HepG2 (cell line): Measurements from ENCODE around the gene FAM181A. TPM values are rescaled to one million over a fixed set of nuclear protein-coding genes. Genes with fewer than 3 reads are reported as not detected.

Source experiments
- ARNT2 ChIP-seq: sonication (generic); formaldehyde crosslinking; IDR thresholded peaks from 2 replicates; pipeline ENCODE4 v1.8.0; 2022; ENCODE audit warnings: mild to moderate bottlenecking, low read depth, missing genetic modification reagents, moderate library complexity
- KLF12 ChIP-seq: sonication (generic); formaldehyde crosslinking; IDR thresholded peaks from 2 replicates; pipeline ENCODE4 v1.4.0; 2020; ENCODE audit warnings: missing genetic modification reagents, borderline replicate concordance
- MIXL1 ChIP-seq: IDR thresholded peaks from 2 replicates; pipeline ENCODE4 v1.6.1; 2016
- NFRKB ChIP-seq: fragments of 450-650 bp; IDR thresholded peaks from 2 replicates; pipeline ENCODE4 v1.6.1; 2017
- NFYC ChIP-seq: IDR thresholded peaks from 2 replicates; pipeline ENCODE4 v1.6.1; 2016; ENCODE audit warnings: missing genetic modification reagents, missing compliant biosample characterization
- NRL ChIP-seq: sonication (generic); formaldehyde crosslinking; IDR thresholded peaks from 2 replicates; pipeline ENCODE4 v1.5.0; 2020; ENCODE audit warnings: missing genetic modification reagents, mild to moderate bottlenecking, moderate library complexity, borderline replicate concordance
- POLR2G ChIP-seq: fragments of 200-400 bp; formaldehyde crosslinking; IDR thresholded peaks from 2 replicates; pipeline ENCODE4 v1.6.1; 2018; ENCODE audit warnings: mild to moderate bottlenecking, low read depth, low read length, moderate library complexity
- STAT5B ChIP-seq: sonication (generic); formaldehyde crosslinking; IDR thresholded peaks from 2 replicates; pipeline ENCODE4 v1.4.0; 2020; ENCODE audit warnings: missing genetic modification reagents
- SYNCRIP ChIP-seq: fragments of 200-400 bp; formaldehyde crosslinking; IDR thresholded peaks from 2 replicates; pipeline ENCODE4 v1.6.1; 2018; ENCODE audit warnings: mild to moderate bottlenecking, low read depth, low read length; ENCODE audit not compliant: insufficient read depth
- THYN1 ChIP-seq: sonication (generic); formaldehyde crosslinking; IDR thresholded peaks from 2 replicates; pipeline ENCODE4 v1.8.1; 2023; ENCODE audit warnings: low read depth, mild to moderate bottlenecking, moderate library complexity, missing genetic modification reagents, borderline replicate concordance
- ZBTB49 ChIP-seq: sonication (generic); formaldehyde crosslinking; IDR thresholded peaks from 2 replicates; pipeline ENCODE4 v1.4.0; 2020; ENCODE audit warnings: missing genetic modification reagents, borderline replicate concordance
- ZFP41 ChIP-seq: sonication (generic); formaldehyde crosslinking; IDR thresholded peaks from 2 replicates; pipeline ENCODE4 v1.4.0; 2020; ENCODE audit warnings: mild to moderate bottlenecking, missing genetic modification reagents, borderline replicate concordance
- ZNF333 ChIP-seq: sonication (generic); formaldehyde crosslinking; IDR thresholded peaks from 2 replicates; pipeline ENCODE4 v1.4.0; 2020; ENCODE audit warnings: mild to moderate bottlenecking, missing genetic modification reagents, borderline replicate concordance
- ZNF546 ChIP-seq: sonication (generic); formaldehyde crosslinking; conservative IDR thresholded peaks from 2 replicates; pipeline ENCODE4 v1.8.1; 2023; ENCODE audit warnings: mild to moderate bottlenecking, missing genetic modification reagents
- polyA plus RNA-seq, 8 experiments: library from polyadenylated mRNA; depleted of rRNA in 3 of 8; stranded (reverse) in 7 of 8; unstranded in 1 of 8; fragments of >200 nt; fragmentation: Illumina TruSeq in 4 of 8; extraction: Trizol in 4 of 8; gene quantifications; 2 replicates each; pipeline versions ENCODE4 v1.2.1 to v1.2.3, GENCODE V29; 2011 to 2016; ENCODE audit warnings: low read depth in 4 of 8, missing spikeins in 1 of 8, mixed read lengths in 1 of 8; ENCODE audit not compliant: insufficient read depth in 1 of 8
- total RNA-seq, 5 experiments: library from RNA; depleted of rRNA; stranded (reverse); fragments of >200 nt; fragmentation: Illumina TruSeq; extraction: Trizol; gene quantifications; 2 replicates each; pipeline ENCODE4 v1.2.3, GENCODE V29; 2016; ENCODE audit warnings: low read depth in 1 of 5
- TF ChIP-seq, protein P1 (sequence below): sonication (generic); formaldehyde crosslinking; IDR thresholded peaks from 2 replicates; pipeline ENCODE4 v1.5.0; 2020; ENCODE audit warnings: missing genetic modification reagents, mild to moderate bottlenecking, borderline replicate concordance
- TF ChIP-seq, protein P2 (sequence below): sonication (generic); formaldehyde crosslinking; IDR thresholded peaks from 2 replicates; pipeline ENCODE4 v1.5.0; 2020; ENCODE audit warnings: missing genetic modification reagents
- TF ChIP-seq, protein P3 (sequence below): sonication (generic); formaldehyde crosslinking; IDR thresholded peaks from 2 replicates; pipeline ENCODE4 v1.4.0; 2020; ENCODE audit warnings: missing genetic modification reagents, borderline replicate concordance

The FAM181A gene
- total and polyA plus RNA-seq, 2 of the 13 experiments (the other 11 are each of a cell fraction or from before 2014, with no cell fraction given) = 1.1 to 1.5 TPM

DNA sequence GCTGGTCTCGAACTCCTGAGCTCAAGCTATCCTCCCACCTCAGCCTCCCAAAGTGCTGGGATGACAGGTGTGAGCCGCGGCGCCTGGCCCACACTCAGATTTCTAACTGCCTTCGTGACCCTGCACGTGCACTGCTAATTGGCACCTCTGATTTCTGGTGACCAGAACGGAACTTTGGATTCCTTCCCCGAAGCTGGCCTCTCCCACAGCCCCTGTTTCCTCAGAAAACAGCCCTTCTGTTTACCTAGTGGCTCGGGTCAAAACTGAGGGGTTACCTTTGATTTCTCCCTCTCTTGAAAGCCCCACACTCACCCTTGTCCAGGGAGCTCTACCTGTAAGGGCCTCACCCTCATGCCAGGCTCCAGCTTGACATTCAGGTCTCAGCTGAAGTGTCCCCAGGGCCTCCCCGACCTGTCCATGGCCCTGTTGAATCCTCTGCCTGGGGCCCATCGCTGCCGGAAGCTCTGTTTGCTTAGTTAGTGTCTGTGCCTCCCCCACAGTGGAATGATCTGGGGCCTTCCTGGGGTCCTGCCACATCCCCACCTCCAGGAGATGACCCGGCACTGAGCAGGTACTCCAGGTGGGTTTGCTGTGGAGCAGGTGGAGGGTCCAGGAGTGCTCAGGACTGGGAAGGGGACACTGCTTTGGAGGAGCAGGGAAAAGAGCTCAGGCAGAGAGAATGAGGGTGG, 24.4 kb upstream of the FAM181A start (continued):
- TF ChIP-seq ZBTB49 (CRISPR knock-in tag) = 0 out of 2 replicates have a peak, but pooled peaks have one; percentile 64
- TF ChIP-seq, protein P1, sequence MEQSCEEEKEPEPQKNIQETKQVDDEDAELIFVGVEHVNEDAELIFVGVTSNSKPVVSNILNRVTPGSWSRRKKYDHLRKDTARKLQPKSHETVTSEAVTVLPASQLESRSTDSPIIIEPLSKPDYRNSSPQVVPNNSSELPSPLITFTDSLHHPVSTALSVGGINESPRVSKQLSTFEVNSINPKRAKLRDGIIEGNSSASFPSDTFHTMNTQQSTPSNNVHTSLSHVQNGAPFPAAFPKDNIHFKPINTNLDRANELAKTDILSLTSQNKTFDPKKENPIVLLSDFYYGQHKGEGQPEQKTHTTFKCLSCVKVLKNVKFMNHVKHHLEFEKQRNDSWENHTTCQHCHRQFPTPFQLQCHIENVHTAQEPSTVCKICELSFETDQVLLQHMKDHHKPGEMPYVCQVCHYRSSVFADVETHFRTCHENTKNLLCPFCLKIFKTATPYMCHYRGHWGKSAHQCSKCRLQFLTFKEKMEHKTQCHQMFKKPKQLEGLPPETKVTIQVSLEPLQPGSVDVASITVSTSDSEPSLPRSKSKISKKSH (CRISPR knock-in tag) = no peak
- peak; percentile 8; the same call in 1 of the 2 replicates for TF ChIP-seq NRL (CRISPR knock-in tag)
- peak; percentile 25; the same call in 1 of the 2 replicates for TF ChIP-seq ARNT2 (CRISPR knock-in tag)
- TF ChIP-seq MIXL1 = no peak
- TF ChIP-seq ZNF333 (CRISPR knock-in tag) = no peak
- no peak for TF ChIP-seq STAT5B (CRISPR knock-in tag)
- no peak for TF ChIP-seq NFRKB
- TF ChIP-seq KLF12 = no peak
- TF ChIP-seq SYNCRIP = no peak
- TF ChIP-seq, protein P2, sequence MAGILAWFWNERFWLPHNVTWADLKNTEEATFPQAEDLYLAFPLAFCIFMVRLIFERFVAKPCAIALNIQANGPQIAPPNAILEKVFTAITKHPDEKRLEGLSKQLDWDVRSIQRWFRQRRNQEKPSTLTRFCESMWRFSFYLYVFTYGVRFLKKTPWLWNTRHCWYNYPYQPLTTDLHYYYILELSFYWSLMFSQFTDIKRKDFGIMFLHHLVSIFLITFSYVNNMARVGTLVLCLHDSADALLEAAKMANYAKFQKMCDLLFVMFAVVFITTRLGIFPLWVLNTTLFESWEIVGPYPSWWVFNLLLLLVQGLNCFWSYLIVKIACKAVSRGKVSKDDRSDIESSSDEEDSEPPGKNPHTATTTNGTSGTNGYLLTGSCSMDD (CRISPR knock-in tag) = no peak
- no peak for TF ChIP-seq THYN1 (CRISPR knock-in tag)
- no peak for TF ChIP-seq ZFP41 (CRISPR knock-in tag)
- no peak; the same call in 1 of the 2 replicates for TF ChIP-seq ZNF546 (CRISPR knock-in tag)
- peak; percentile 52 for TF ChIP-seq POLR2G
- TF ChIP-seq, protein P3, sequence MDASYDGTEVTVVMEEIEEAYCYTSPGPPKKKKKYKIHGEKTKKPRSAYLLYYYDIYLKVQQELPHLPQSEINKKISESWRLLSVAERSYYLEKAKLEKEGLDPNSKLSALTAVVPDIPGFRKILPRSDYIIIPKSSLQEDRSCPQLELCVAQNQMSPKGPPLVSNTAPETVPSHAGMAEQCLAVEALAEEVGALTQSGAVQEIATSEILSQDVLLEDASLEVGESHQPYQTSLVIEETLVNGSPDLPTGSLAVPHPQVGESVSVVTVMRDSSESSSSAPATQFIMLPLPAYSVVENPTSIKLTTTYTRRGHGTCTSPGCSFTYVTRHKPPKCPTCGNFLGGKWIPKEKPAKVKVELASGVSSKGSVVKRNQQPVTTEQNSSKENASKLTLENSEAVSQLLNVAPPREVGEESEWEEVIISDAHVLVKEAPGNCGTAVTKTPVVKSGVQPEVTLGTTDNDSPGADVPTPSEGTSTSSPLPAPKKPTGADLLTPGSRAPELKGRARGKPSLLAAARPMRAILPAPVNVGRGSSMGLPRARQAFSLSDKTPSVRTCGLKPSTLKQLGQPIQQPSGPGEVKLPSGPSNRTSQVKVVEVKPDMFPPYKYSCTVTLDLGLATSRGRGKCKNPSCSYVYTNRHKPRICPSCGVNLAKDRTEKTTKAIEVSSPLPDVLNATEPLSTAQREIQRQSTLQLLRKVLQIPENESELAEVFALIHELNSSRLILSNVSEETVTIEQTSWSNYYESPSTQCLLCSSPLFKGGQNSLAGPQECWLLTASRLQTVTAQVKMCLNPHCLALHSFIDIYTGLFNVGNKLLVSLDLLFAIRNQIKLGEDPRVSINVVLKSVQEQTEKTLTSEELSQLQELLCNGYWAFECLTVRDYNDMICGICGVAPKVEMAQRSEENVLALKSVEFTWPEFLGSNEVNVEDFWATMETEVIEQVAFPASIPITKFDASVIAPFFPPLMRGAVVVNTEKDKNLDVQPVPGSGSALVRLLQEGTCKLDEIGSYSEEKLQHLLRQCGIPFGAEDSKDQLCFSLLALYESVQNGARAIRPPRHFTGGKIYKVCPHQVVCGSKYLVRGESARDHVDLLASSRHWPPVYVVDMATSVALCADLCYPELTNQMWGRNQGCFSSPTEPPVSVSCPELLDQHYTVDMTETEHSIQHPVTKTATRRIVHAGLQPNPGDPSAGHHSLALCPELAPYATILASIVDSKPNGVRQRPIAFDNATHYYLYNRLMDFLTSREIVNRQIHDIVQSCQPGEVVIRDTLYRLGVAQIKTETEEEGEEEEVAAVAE = no peak
- no peak for TF ChIP-seq NFYC (CRISPR knock-in tag)
